ENCODE data around the gene TRAM2. TPM values are rescaled to one million over a fixed set of nuclear protein-coding genes. Genes with fewer than 3 reads are reported as not detected.

Gene TRAM2
- total and polyA plus RNA-seq, 2 of the 13 experiments (the other 11 are each of a cell fraction or from before 2014, with no cell fraction given) = 49.1 to 72.5 TPM

DNA sequence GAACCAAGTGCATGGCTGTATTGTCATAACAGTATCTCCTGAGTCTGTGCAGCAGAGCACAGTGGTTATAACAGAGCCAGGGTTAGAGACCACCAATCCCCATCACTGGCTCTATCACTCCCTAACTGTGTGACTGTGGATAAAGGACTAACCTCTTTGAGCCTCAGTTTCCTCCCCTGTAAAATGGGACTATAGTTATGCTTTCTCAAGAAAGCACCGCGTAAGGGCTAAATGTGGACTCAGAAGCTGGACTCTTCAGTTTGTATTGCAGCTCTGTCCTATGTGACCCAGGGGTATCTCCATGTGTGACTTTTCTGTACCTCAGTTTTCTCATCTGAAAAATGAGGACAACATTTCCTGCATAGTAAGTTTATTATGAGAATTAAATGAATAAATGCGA lies 59.9 kb downstream of the TRAM2 start:
- no peak for FAIRE-seq
- Histone ChIP-seq H3K4me2 (ENCODE audit: low read depth, low read length) (no peak overlapping the region), H3K27ac (ENCODE audit: extremely low read length, insufficient read depth, low read length) (peak overlapping the region; percentile 73), H3K36me3 (replicated peaks in 1 of 2; ENCODE audit: control insufficient read depth in 1 of 2, insufficient read depth in 2 of 2, low read length in 2 of 2) (peaks cover 38 to 81% of the 10 kb centered on the region in 2 experiments), H2AFZ (ENCODE audit: low read length) (no peak overlapping the region), H3K79me2 (ENCODE audit: insufficient read depth, low read length) (peaks cover 40% of the 10 kb centered on the region), H3K9me3 (ENCODE audit: low read length) (no peaks in the 10 kb centered on the region), H3K9ac (ENCODE audit: insufficient read depth, low read depth, low read length) (no peak overlapping the region), H3K4me3 (replicated peaks in 1 of 3; ENCODE audit: insufficient read depth in 1 of 3, low read depth in 2 of 3, low read length in 3 of 3) (no peak overlapping the region), H3K4me1 (ENCODE audit: insufficient read depth, low read length) (peaks cover 67% of the 10 kb centered on the region), H3K27me3 (ENCODE audit: control insufficient read depth in 1 of 2, insufficient read depth in 2 of 2, low read length in 2 of 2) (no peaks in the 10 kb centered on the region), H4K20me1 (ENCODE audit: insufficient read depth, low read length) (0 out of 2 replicates have a peak, but pooled peaks cover 1% of the 10 kb centered on the region)
- CTCF ChIA-PET (ENCODE audit: low intra/inter-chr PET ratio, low total read pairs) = no interaction called here
- intact Hi-C loops (cut with micrococcal nuclease; ENCODE audit: unreplicated experiment) = loop anchor here (1.0 to 10.0 kb wide), 3 partner anchors 27 to 148 kb away; no protein-coding TSS in a partner anchor
- POLR2A ChIA-PET = interaction anchor here (0.6 to 4.3 kb wide), 5 partner anchors 28 to 84 kb away, joined by 3 to 22 read pairs (median 3); no protein-coding TSS in a partner anchor
- BruUV-seq (replicated peaks) = no TSS peak
- 97% methylated on average over 3 of the region's 3 CpGs for WGBS (ENCODE audit: low lambda C conversion rate)
- DNase-seq (ENCODE audit: low spot score) = no peak
- no peak for ATAC-seq
- in situ Hi-C loops (cut with HindIII; ENCODE audit: extremely low pct_ligation_motif_present, low pct_unique_long_range_greater_than_20kb) = loop anchor here (5.0 kb wide), 1 partner anchor 60 kb away; the partner anchor contains the start of gene TRAM2
- no peak for TF ChIP-seq CENPX (CRISPR knock-in tag; IDR thresholded peaks at IDR 0.05)
- no peak for TF ChIP-seq ZNF569 (CRISPR knock-in tag; IDR thresholded peaks at IDR 0.05; ENCODE audit: borderline replicate concordance)
- no peak for TF ChIP-seq ZNF362 (CRISPR knock-in tag; IDR thresholded peaks at IDR 0.05; ENCODE audit: borderline replicate concordance)
- TF ChIP-seq NFE2 (CRISPR knock-in tag; IDR thresholded peaks at IDR 0.05) = no peak
- TF ChIP-seq ZNF224 (CRISPR knock-in tag; IDR thresholded peaks at IDR 0.05) = 0 out of 2 replicates have a peak, but pooled peaks have one; percentile 8
- TF ChIP-seq SRSF1 (optimal IDR thresholded peaks at IDR 0.05; ENCODE audit: low read depth, low read length) = no peak
- peak; percentile 52; the same call in 1 of the 2 replicates for TF ChIP-seq CHD4 (IDR thresholded peaks at IDR 0.05; ENCODE audit: borderline replicate concordance, low read length)
- no peak for TF ChIP-seq ZBTB1 (CRISPR knock-in tag; IDR thresholded peaks at IDR 0.05; ENCODE audit: borderline replicate concordance)
- TF ChIP-seq, protein P1, sequence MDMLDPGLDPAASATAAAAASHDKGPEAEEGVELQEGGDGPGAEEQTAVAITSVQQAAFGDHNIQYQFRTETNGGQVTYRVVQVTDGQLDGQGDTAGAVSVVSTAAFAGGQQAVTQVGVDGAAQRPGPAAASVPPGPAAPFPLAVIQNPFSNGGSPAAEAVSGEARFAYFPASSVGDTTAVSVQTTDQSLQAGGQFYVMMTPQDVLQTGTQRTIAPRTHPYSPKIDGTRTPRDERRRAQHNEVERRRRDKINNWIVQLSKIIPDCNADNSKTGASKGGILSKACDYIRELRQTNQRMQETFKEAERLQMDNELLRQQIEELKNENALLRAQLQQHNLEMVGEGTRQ (IDR thresholded peaks at IDR 0.05; ENCODE audit: low read depth, low read length) = no peak
- TF ChIP-seq, protein P1 (CRISPR knock-in tag; IDR thresholded peaks at IDR 0.05; ENCODE audit: borderline replicate concordance) = no peak
- TF ChIP-seq PCBP2 (optimal IDR thresholded peaks at IDR 0.05; ENCODE audit: low read depth, low read length, poor library complexity, severe bottlenecking) = no peak
- TF ChIP-seq ZMAT3 (CRISPR knock-in tag; conservative IDR thresholded peaks at IDR 0.05) = no peak
- no peak for TF ChIP-seq ZBTB21 (CRISPR knock-in tag; IDR thresholded peaks at IDR 0.05)
- no peak for TF ChIP-seq HIC2 (CRISPR knock-in tag; IDR thresholded peaks at IDR 0.05; ENCODE audit: low read depth)
- peak; percentile 84 for TF ChIP-seq ZNF629 (CRISPR knock-in tag; conservative IDR thresholded peaks at IDR 0.05)
- TF ChIP-seq ZFP1 (CRISPR knock-in tag; IDR thresholded peaks at IDR 0.05) = no peak
- TF ChIP-seq ELF4 (CRISPR knock-in tag; IDR thresholded peaks at IDR 0.05; ENCODE audit: borderline replicate concordance) = no peak
- no peak for TF ChIP-seq MXD1 (CRISPR knock-in tag; IDR thresholded peaks at IDR 0.05)

All from HepG2 (cell line).